NCI-H1436 (cell line): Measurements from ENCODE around the gene SAMD3.
"Not testable (repeated sequence)": the region's sequence is repeated elsewhere in the genome, so short reads cannot be mapped to it uniquely, and the experiment has no call there.

ENCODE experiments used
- DNase-seq: peaks from one replicate; lab custom pipeline; 2025; lab: John Stamatoyannopoulos, UW

Gene SAMD3

DNA sequence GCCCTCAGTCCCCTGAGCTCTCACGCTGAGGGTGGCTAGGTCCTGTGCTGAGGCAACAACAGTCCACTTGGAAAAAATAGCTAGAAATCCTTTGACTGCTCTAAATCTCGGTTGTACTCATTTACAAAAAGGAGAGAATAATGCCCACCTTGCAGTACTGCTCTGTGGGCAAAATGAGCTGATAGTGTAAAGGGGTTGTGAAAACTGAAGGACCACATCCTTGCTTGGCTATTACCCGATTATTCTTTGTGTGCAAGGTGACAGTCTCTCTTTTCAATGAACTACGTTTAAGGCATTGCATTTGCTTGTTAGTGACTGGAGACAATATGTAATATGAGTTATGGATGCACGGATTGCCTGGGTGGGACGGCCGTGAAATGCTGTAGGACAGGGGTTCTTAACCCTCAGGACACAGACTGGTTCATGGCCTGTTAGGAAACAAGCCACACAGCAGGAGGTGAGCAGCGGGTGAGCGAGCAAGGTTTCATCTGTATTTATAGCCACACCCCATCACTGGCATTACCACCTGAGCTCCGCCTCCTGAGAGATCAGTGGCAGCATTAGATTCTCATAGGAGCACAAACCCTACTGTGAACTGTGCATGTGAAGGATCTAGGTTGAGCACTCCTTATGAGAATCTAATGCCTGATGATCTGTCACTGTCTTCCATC, 14.6 kb downstream of the SAMD3 start:
- no peak for DNase-seq

DNA sequence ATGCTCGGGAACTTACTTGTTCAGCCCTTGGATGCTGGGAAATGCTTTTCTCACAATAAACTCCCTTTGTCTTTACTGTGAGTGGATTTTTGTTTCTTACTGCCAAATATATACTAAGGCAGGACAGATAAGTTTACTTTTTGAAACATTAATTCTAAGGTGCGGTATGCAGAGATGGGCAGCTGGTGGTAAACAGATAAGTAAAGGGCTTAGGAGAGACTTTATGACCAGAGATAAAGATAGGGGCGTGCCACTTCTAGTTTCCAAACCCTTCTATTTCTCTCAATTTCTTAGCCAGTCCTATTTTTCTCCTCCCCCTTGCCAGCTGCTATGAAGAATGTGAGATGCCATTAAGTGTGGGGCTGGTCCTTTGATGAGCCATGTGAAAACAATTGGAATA, 16.3 kb downstream of the SAMD3 start:
- DNase-seq, result no peak

DNA sequence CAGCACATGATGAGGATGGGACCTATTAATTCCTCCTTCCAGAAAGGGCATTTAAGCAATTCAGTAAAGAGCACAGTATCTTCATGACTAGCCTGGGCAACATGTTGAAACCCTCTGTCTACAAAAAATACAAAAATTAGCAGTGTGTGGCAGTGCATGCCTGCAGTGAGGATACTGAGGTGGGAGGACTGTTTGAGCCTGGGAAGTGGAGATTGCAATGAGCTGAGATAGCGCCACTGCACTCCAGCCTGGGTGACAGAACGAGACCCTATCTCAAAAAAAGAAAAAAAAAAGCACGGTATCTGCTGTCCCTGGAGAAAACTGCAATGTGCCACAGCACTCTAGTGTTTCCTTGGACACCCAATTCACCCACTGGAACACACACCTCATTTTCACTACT, 18.4 kb downstream of the SAMD3 start:
- DNase-seq, result no peak

DNA sequence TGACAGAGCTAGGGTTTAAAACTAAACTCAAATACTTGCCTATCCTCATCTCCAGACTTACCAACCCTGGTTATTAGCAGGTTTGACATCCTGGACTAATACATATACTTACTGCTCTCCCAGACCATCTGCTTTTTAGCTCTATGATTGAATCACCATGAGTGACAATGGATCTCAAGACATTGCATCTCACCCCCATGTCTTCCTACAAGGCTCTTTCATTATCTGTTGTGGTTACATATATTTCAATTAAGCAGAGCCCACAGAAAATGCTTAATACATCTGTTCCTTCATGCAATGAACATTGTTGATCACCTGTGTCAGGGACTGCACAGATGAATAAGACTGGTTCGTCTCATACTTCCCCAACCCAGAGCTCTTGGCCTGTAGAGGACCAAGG, 19.4 kb downstream of the SAMD3 start:
- DNase-seq, result no peak

DNA sequence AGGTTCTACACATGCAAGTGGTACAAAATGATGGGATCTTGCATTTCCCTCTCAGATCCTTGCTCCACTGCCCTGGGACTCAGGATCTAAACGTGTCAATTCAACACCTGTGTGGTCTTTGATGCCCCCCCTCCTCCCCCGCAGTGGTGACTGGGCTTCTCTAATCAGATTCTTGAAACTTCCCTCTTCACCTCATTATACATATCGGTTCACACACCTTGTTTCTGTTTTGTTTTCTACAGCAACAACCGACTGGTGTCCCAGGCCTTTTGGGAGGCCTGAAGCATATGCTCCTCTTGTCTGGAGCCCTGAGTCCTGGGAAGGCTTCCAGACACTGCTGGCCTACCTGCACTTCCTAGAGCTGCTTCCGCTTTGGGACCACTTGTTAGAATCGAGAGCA, 20.0 kb downstream of the SAMD3 start:
- DNase-seq, result no peak

DNA sequence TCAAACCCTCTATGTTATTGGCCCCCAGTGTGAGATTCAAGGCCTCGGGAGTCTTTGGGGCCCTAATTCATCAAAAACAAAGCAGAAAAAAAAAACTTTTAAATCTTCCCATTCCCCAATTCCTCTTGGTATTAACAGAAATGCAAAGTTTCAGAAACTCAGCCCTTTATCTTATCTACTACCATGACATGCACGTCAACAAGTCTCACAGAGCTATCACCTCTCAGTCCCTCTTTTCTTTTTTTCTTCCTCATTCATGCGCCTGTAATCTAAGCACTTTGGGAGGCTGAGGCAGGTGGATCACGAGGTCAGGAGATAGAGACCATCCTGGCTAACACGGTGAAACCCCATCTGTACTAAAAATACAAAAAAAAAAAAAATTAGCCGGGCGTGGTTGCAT, 22.7 kb downstream of the SAMD3 start:
- DNase-seq, result no peak

DNA sequence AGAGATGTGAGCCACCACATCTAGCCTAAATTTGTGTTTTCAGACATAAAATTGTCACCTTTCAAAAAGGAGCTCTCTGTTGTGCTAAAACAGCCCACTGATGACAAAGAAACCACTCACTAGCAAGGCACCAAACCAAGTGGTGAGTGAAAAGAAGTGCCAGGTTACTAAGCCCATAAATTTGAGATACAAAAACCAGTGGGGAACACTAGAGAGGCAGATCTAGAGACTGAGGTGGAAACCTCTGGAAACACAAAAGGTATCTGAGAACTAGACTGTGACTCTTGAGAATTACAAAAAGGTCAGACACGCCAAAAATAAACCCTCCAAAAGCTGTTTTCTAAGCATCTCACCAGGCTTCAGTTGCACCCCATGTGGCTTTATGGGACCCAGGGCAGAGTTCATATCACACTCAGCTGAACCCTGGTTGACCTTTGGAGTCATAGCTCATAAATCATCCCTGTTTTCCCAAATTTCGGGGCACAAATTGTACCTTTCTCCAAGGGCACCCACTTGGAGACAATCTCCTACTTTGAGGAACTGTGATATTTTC, 24.2 kb downstream of the SAMD3 start:
- DNase-seq, result no peak

DNA sequence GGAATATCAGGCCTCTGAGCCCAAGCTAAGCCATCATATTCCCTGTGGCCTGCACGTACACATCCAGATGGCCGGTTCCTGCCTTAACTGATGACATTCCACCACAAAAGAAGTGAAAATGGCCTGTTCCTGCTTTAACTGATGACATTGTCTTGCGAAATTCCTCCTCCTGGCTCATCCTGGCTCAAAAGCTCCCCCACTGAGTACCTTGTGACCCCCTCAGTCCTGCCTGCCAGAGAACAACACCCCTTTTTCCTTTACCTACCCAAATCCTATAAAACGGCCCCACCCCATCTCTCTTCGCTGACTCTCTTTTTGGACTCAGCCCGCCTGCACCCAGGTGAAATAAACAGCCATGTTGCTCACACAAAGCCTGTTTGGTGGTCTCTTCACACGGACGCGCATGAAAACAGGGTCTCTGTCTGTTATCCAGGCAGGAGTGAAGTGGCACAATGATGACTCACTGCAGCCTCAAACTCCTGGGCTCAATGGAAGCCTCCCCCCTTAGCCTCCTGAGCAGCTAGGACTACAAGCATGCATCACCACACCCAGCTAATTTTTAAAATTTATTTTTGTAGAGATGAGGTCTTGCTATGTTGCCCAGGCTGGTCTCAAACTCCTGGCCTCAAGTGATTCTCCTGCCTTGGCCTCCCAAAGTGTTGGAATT, 24.8 kb downstream of the SAMD3 start:
- not testable (repeated sequence) for DNase-seq

DNA sequence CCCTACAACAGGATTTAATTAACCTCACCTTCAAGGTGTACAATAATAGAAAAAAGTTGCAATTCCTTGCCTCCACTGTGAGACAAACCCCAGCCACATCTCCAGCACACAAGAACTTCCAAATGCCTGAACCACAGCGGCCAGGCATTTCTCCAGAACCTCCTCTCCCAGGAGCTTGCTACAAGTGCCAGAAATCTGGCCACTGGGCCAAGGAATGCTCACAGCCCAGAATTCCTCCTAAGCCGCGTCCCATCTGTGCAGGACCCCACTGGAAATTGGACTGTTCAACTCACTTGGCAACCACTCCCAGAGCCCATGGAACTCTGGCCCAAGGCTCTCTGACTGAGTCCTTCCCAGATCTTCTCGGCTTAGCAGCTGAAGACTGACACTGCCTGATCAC, 28.3 kb downstream of the SAMD3 start:
- DNase-seq, result not testable (repeated sequence)

DNA sequence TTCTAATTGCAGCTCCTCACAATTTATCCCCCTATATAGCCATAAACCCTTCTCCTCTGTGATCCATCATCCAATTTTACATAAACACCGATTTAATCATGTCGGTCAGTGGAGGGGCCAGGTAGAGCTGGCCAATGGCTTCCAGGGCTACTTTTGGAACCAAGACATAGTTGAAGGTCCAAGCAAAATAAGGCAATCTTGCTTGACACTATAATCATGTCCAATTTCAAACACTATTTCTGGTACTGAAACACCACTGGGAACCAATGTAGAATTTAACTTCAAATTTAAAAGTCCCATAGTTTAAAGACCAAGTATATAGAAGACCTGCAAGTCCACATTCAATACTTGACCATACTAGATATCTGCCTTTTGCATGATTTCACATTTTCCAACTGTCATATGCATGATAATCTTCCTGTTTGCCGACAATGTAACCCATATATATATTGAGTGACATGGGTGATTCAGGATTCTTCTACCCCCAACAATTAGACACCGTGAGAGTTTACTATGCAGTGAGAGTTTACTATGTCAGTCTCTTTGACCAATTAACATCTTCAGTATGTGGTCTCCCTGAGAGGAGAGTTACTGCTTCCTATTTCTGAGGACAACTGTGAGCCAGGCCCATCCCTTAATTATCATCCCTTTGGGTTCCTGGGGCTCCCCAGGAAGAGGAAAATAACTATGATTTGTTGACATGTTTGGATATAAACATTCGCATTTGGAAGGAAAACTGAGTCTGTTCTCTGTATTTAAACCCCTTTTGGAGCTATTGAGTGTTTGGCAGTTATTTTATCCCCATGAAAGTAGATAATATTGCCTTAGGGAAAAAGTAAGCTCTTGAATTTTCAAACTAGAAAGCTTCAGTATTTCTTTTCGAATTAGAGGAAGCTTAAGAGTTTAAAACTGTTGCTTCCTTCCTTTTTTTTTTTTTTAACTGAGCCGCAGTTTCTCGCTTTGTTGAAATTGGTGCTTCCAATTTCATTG, 31.8 kb downstream of the SAMD3 start:
- no peak for DNase-seq

DNA sequence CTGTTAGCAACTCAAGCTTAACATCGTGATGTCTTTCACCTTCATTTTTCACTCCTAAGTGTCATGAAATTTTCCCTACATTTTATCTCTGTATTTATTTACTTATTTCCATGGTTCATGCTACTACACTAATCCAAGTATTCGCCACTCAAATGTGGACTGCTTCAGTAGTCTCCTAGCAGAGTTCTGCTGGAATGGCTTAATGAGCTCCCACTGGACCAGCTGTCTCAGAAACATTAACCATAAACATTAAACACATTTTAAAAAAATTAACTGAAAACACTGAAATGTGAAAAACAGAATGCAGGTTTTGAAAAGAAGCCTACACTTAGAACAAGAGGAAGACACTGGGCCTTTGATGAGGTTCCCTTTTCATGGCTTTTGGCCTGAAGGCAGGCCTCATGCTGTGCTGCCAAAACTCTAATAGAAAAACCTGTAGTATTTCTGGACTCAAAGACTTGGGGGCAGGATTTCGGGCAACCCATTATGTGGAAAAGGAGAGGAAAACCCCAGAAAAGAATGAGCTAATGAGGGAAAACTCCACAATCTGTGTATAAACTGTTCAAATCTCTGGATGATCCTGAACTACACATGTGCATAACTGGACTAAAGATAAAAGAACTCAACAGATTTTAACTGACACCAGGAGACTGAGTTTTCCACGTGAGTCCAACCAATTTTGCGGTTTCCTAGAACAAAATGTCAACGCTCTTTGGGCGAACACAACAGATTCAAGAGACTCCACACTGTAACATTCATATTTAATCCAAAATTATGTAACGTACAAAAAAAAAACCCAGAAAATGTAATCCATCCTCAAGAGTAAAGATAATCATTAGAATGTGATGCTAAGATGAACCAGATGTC, 33.0 kb downstream of the SAMD3 start:
- DNase-seq, result no peak

DNA sequence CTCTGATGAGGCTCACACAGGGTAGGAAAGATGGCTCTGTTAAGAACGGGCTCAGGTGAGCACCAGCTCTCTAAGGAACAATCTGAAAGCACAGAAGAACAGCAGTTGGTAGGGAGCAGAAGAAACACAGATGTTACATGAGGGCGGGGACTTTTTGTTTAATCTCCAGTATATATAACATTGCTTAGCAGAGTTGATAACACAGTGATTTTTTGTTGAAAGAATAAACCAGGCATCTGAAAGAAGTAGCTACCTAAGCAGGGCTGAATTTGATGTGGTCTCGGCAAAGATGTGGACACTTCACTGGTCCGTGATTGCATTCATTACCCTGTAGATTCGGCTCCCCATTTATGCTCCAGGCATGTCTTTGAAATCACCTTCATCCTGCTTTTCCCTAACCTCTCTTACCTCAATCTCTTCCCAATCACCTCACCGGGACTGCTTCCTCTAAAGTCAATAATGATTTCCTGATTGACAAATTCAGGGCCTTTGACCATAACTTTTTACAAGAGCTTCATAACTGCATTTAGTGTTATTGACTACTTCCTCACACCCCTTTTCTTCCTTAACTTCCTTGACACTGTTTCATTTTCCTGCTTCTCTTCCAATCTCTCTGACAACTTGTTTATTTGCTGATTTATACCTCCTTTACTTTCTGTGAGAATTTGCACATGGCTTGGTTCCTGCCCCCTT, 34.4 kb downstream of the SAMD3 start:
- DNase-seq, result no peak

DNA sequence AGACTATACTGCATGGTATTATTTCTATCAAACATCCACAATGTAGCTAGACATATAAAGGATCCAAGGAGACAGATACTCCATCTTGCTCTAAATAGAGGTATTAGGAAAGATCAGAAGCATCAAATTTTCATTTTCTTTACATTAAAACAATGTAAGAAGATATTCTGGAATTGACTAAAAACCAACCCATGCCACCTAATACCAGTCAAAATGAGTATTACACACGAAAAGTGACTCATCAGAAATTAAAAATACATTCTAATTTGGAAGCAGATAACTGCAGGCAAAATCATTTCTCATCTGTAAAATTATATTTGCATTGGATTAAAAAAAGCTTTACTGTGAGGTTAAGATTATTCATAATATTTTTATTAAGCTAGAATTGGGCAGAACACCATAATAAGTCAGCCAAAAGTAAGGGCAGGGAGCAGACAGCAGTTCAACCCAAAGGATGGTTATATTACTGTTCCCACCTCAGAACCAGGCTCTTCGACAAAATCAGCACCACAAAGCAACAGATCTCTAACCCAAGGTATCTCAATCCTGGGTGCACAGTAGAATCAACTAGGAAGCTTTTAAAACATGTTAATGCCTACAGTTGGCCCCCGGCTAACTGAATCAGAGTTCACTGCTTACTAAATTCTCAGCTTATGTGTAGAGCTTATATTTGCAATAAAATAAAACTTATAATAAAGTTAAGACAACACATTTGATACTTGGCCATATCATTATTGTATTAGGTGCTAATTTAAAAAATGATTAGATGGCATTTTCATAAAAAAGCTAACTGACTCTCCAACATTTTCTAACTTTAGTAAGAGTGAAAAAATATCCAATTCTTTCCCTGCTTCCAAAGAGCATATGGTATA, 35.2 kb downstream of the SAMD3 start:
- DNase-seq, result no peak

DNA sequence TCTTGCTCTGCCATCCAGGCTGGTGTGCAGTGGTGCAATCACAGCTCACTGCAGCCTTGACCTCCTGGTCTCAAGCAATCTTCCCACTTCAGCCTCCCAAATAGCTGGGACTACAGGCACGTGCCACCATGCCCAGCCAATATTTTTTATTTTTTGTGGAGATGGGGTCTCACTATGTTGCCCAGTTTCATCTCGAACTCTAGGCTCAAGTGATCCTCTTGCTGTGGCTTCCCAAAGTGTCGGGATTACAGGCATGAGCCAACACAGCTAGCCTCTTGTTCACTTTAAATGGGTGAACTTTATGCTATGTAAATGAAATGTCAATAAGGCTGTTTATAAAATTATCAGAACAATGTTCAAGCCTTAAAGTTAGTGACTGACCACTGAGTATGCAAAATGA, 37.1 kb downstream of the SAMD3 start:
- no peak for DNase-seq

DNA sequence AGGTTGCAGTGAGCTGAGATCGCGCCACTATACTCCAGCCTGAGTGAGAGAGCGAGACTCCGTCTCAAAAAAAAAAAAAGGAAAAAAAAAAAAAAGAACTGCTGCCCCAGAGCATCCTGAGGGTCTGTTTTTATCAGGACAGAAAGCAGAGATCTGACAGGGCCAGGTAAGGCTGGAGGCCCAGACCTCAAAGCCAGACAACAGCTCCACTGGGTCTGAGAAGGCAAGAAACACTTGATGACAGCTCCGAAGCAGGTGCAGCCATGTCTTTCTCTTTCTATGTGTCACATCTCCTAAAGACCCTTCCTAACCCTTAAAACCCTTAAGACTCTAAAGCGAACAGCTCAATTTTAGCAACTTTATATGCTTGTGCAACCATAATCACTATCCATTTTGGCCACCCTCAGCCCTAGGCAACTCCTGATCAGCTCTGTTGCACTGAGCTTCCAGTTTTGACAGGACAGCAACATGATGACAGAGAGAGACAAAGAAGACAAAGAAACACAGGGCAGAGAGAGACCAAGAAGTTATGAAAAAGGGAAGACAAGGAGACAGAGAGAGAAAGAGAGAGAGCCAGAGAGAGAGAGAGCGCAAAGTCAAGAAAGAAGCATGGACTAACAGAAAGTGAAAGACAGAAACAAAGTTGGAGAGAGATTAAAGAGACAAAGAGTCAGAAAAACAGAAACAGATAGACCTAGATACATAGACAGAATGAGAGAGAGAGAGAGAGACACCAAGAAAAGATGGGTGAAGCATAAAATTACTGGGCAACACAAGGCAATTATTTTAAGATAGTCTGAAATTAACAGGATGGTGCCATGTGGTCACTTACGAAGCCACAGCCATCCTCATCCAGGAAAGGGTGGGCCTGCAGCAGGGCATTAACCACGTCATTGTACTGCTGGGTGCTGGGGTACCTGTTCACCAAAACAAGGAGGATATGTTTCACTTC, 39.2 kb downstream of the SAMD3 start:
- no peak for DNase-seq

DNA sequence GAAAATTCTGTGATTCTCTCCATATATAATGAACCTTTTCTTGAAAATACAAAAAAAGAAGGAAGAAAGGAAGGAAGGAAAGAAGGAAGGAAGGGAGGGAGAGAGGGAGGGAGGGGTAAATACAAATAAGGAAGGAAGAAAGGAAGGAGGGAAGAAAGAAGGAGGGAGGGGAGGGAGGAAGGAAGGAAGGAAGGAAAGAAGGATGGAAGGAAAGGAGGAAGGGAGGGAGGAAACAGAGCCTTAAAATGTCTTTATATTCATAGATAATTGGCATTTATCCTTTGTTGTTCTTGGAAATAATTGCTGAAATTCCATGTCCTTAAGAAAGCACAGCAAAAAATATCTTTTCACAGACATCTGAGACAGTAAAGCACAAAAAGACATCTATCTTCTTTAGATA, 40.3 kb downstream of the SAMD3 start:
- DNase-seq, result no peak

DNA sequence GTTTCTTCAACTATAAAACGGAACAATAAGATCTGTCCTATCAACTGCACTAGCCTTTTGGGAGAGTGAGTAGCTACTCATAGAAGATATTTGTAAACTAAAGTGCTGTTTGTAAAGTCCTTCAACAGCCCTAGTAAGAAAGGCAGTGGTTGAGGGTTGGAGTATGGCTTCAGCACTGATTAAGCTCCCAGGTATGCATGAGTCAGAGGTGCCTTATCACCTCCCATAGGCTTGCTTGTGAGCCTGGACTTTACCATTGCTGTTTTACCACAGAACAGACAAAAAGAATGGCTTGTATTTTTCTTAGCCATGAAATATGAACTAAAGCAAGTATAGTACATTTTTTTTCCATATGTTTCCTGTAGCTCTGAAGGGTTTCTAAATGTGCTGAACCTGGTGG, 44.1 kb downstream of the SAMD3 start:
- DNase-seq, result no peak

DNA sequence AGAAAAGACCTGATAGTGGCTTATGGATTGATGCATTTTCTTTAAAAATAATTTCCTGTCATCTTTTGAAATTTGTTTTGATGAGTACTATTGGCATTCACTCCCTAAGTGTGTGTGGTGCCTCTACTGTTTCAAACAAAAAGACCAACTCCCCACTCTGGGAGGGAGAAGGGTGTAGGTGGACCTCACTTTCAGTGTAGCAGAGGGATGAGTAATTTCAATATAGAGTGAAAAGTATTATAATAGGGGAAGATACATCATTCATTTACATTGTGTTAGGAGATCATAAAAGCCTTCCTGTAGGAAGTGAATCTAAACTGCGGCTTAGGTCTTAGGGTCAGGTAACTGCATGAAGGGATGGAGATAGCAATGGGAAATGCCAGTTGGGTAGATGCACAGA, 46.4 kb downstream of the SAMD3 start:
- no peak for DNase-seq
